GM15510 (cell line): Measurements from ENCODE around the gene RIN1.

Source experiments
- POLR2A ChIP-seq: IDR thresholded peaks from 3 replicates; pipeline ENCODE4 v1.6.1; 2011; ENCODE audit warnings: borderline replicate concordance; ENCODE audit not compliant: insufficient read length; ENCODE audit errors: extremely low read depth

Gene RIN1

DNA sequence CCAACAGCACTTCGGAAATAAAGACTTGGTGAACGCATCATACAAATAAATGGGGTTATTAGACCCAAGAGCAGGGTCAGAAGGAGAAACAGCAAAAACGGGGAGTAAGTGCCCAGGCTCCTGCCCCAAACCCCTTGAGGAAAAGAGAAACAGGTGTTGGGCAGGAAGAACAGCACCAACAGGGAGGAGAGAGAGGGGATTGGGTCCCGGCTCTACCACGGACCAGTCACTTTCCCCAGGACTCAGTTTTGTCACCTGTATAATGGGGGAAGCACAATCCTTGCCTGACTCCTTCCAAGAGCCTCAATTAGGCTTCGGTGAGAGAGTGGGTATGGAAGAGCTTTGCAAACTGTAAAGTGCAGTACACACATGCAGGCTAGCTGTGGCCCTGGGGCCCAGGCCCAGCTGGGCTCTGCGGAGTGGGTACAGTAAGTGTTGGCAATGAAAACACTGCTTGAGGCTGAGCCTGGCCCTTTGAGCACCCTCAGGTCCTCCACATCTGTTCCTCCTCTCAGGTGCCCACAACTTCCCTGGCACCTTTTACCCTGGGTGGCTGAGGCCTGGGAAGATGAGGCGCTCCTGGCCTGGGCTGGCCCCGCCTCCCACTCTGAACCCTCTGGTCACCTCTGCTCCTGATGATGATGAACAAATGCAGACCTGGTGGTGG lies 26.4 kb upstream of the RIN1 start:
- TF ChIP-seq POLR2A: no peak

- no peak for TF ChIP-seq POLR2A
Measured at GRCh38 chr11:66361502-66361941, 25.3 kb upstream of the RIN1 start.

- no peak for TF ChIP-seq POLR2A
Measured at GRCh38 chr11:66360406-66361073, 24.3 kb upstream of the RIN1 start.

GRCh38 chr11:66359662-66360087 lies 23.4 kb upstream of the RIN1 start:
- TF ChIP-seq POLR2A: no peak

GRCh38 chr11:66349084-66349386 lies 12.8 kb upstream of the RIN1 start:
- TF ChIP-seq POLR2A: no peak

- TF ChIP-seq POLR2A: peak; percentile 70
Measured at GRCh38 chr11:66347425-66348276, 11.4 kb upstream of the RIN1 start, which contains the start of gene B4GAT1. Gene B4GAT1, minus strand, starts transcription at chr11:66347629. Its CDS starts 84 bp downstream, at chr11:66347545.

DNA sequence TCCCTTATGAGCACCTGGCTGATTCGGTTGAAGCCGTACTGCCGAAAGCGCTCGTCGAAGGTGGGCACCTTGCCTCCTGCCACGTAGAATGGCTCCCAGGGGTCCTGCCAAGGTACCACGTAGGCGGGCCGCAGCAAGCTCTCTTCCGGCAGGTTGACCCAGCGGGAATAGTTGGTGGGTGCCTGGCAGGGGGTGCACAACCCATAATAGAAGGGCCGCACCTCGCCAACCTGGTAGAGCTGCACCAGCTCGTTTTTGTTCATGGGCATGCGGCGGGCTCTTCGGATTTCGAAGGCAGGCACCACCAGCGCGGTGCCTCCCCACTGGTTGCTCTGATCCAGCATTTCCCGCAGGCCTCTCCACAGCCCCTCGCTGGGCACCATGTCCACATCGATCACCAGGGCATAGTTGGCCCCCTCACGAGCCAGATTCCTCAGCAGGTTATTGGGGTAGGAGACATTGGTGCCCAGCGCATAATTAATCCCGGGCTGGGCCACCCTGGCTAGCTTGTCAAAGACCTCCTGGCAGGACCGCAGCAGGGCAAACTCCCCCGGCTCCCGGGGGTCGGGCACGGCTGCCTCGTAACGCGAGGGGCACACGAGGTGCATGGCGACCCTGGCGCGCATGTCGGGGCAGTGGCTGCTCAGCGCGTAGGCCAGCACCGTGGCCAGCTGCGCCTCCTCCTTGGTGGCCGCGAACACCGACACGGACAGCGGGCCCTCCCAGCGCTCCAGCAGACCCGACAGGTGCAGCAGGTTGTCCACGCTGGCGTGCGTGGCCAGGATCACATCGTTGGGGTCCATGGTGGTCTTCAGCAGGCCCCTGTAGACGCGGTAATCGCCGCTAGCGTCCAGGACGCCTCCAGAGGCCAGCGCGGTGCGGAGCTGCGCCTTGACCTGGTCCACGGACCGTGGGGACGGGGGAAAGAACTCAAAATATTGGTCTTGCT lies 10.5 kb upstream of the RIN1 start:
- TF ChIP-seq POLR2A: no peak

DNA sequence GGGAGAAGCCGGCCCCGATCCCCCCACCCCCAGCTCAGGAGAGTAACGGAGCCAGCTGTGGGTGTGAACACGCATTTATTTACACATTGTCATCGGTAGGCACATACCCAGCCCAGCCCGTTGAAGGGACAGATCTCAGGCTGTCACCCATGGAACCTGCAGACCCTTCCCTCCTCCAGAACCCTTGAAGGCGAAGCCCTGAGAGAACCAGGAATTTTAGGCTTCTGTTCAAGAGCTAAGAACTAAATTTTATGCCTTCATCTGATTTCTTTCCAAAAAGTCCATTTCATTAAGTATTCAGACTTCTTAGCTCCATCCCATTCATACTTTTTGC lies 9.0 kb upstream of the RIN1 start:
- no peak for TF ChIP-seq POLR2A

- peak; percentile 95 for TF ChIP-seq POLR2A
Measured at GRCh38 chr11:66344550-66345315, 8.5 kb upstream of the RIN1 start, which contains the start of gene BRMS1. Gene BRMS1, minus strand, starts transcription at chr11:66345104. Its CDS starts 2,870 bp downstream, at chr11:66342234.

DNA sequence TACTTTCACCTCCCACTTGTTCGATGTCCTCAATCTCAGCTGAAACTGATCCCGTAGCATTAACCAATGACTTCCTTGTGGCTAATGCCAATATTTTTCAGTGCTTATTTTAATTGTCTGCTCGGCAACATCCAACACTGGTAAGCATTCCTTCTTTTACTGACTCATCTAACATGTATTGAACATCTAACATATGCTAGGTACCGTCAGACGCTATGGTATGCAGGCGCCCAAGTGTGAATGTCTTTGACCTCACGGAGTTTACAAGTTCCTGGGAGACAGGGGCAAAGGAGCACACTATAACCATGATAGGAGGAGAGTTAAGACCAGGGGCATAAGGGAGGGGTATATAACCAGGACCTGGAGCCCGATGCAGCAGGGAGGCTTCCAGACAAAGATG lies 6.9 kb upstream of the RIN1 start:
- no peak for TF ChIP-seq POLR2A

DNA sequence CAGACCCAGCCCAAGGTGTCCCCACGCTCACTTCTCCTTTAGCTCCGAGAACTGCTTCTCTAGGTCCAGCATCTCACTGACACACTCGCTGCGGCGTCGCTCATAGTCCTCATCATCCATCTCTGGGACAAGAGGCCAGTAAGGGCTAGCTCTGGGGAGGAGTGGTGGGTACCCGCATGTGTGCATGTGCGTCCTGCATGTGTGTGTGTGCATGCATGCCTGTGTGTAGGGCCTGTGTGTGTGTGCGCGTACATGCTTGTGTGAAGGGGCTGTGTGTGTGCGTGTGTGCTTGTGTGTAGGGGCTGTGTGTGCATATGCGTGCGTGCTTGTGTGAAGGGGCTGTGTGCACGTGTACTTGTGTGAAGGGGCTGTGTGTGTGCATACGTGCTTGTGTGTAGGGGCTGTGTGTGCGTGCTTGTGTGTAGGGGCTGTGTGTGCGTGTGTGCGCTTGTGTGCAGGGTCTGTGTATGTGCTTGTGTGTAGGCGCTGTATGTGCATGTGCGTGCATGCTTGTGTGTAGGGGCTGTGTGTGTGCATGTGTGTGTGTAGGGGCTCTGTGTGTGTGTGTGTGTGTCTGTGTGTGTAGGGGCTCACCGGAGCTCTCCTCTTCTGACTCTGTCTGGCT lies 5.4 kb upstream of the RIN1 start:
- no peak for TF ChIP-seq POLR2A

DNA sequence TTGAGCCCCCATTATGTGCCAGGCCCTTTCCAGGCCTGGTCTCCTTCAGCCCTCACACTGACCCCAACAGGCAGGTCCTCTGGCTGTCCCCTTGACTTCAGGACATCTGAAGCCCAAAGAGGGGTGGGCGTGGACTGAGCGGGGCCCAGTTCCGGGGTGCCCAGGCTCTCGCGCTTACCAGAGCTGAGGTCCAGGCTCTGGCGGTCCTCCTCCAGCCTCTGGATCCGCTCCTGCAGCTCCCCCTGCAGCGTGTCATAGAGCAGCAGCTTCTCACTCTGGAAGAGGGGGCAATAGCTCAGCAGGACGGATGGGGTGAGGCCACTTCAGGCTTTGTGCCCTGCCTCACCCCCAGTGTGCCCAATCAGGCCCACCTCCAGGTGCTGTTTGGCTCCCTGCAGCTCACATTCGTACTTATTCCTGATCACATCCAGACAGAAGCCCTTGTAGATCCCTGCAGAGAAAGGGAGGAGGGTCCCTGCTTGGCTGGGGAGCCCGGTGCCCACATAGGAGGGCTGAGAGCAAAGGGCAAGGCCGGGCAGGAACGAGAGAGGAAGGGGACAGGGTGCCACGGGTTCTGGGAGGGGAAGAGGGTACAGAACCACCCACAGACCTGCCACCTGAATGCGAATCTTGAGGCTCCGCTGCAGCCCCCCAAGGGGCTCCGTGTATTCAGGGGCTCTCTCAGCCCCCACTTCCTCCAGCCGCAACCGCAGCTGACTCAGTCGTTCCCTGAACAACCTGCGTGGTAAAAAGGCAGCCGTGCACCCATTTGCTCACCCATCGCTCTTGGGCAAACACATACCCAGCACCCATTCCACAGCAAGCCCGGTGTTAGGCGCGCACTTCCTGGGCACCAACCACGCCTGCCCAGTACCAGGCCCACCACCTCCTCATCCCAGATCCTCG lies 4.6 kb upstream of the RIN1 start:
- TF ChIP-seq POLR2A: no peak
